Measurements from ENCODE around the gene NDUFS3.

GRCh38 chr11:47620836-47621378, 42.0 kb downstream of the NDUFS3 start:
- TF ChIP-seq POLR2A (IDR thresholded peaks at IDR 0.05; ENCODE audit: low read depth, low read length) (no peak), POLR2AphosphoS5 (IDR thresholded peaks at IDR 0.05; ENCODE audit: low read depth, low read length) (no peak), POU2F2 (IDR thresholded peaks at IDR 0.05; ENCODE audit: low read depth, low read length) (no peak), TAF1 (IDR thresholded peaks at IDR 0.05; ENCODE audit: low read depth, low read length) (no peak), PAX5 (IDR thresholded peaks at IDR 0.05; ENCODE audit: insufficient read depth, low read length, severe bottlenecking) (no peak), SPI1 (IDR thresholded peaks at IDR 0.05; ENCODE audit: low read depth, low read length) (no peak)
